Epithelial cell of prostate (primary cell): ENCODE results near the gene CRIM1.

Experiments
- DNase-seq: peaks from one replicate; pipeline ENCODE4 v3.0.0-alpha.2; 2011; ENCODE audit warnings: low read depth, low spot score
- H3K27ac ChIP-seq: fragments of 450-650 bp; 2 replicates; pipeline ENCODE4 v1.5.1; 2017; ENCODE audit warnings: mild to moderate bottlenecking

CRIM1 gene

DNA sequence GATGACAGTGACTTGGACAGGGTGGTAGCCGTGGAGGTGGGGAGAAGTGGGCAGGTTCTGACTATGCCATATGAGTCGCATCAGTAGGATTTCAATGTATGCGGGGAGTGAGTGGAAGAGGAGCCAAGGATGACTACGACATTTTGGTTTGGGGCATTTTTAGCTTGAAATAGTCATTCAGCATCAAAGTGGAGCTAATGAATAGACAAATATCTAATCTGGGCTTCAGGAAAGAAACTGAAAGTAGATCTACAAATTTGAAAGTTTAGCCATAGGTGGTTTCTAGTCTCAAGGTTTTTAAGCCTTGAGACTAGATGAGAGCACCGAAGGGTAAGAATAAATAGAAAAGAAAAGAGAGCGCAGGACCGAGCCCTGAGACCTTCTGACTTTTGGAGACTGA is 184.1 kb downstream of the CRIM1 start:
- DNase-seq = no peak
- H3K27ac ChIP-seq = no peak overlapping the region

DNA sequence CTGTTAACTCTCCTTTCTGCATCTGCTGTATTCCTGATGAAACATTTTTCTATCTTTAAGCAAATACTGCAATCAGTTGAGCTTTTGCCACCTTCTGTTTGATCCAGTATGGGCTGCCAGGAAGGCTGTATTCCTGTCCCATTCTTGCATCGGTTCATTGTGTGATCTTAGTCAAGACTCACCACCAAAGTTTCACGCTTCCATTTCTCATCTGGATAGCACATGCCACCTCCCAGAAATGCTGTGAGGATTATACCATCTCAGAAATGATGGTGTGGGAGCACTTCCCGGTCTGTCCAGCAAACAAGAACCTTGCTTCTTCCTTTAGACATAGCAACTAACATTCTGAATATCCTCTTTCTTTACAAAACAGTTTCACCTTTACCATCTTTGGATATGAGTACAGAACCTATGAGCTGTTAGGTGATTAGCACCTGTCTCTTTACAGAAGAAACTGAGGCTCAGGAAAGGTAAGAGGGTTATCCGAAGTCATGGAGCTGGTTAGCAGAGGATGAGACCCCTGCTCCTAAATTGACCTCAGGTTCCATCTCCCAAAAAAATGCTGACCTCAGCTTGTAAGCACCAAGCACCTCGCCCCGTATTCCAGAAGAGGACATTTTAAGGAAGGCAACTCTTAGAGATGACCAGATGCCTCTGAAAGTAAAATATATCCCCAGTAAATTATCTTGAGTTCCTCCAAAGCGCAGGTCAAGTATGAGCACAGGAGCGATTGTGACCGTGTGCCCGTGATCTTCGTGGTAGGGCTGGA is 185.6 kb downstream of the CRIM1 start:
- H3K27ac ChIP-seq = no peak overlapping the region
- DNase-seq = no peak

DNA sequence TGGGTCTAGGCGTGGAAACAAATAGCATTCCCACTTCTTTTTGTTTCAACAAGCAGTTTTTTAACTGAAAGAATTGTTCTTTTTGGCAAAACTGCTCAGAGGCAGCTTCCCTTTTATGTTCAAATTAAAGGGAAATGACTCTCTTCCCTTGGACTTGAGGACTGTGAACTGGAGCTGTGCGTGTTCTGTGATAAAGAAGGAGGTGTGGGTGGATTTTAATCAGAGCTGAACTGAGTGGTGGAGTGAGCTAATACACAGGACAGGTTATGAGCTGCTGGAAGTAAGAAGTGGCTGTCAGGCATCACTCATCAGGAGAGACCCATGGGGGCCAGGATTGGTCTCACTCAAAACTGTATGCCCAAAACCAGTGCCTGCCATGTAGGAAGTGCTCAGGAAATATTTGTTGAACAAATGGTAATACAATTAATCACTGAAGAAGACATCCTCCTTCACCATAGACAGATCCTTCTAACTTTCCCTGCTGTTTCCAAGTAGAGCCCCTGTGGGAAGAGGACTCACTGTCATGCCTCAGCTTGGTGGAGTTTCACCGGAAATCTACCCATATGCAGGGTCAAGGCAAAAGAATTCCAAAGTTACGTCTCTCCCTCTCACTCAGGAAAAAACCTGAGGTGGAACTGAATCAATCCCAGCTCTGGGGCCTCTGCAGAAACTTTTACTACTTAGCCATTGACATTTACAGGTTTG is 186.5 kb downstream of the CRIM1 start:
- no peak for DNase-seq
- no peak overlapping the region for H3K27ac ChIP-seq

GRCh38 chr2:36544638-36545338 is 189.2 kb downstream of the CRIM1 start:
- no peak overlapping the region for H3K27ac ChIP-seq
- DNase-seq = no peak

GRCh38 chr2:36545871-36546416 is 190.4 kb downstream of the CRIM1 start:
- no peak for DNase-seq
- no peak overlapping the region for H3K27ac ChIP-seq

DNA sequence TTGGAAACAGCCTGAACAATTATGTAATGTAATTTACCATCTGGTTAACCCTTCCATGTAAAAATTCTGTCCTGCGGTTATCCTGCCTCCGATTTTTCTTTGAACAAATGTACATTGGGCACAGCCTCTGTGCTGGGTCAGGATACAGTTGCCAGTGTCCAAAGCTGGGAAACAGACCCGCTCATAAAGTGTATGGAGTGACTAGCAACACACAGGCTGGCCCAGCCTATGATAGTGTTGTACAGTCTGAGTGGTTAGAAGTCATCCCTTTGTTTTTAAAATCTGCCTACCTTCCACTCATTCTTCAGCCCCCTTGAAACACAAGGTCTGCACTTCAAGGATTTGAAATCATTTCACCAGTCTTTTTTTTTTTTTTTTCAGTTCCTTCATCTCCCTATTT is 192.3 kb downstream of the CRIM1 start:
- no peak overlapping the region for H3K27ac ChIP-seq
- no peak for DNase-seq

GRCh38 chr2:36549165-36549574 is 193.6 kb downstream of the CRIM1 start:
- H3K27ac ChIP-seq = peak overlapping the region; percentile 0
- no peak for DNase-seq

GRCh38 chr2:36550006-36550405 is 194.4 kb downstream of the CRIM1 start:
- no peak overlapping the region for H3K27ac ChIP-seq

GRCh38 chr2:36553683-36554082 is 198.1 kb downstream of the CRIM1 start:
- no peak overlapping the region for H3K27ac ChIP-seq
- DNase-seq = no peak

More at GRCh38 chr2:36550006-36550405, 194.4 kb downstream of the CRIM1 start:
- DNase-seq = no peak

DNA sequence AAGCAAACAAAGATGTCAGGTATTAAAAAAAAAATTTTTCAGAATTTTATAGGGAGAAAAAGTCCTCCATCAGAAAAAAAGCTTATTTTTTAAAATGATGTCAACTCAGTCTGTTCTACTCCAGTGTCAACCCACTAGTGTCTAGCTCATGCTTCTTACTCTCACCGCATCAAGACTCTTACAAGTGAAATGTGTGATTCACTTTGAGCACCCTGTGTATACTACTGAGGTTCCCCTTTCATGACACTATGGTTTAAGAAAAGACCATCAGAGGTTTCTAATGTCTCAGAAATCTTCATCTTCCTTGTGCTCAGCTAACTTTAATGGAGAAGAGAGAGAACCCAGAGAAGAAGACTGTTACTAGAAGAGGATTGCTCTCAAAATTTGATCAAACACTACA is 199.0 kb downstream of the CRIM1 start:
- no peak for DNase-seq
- no peak overlapping the region for H3K27ac ChIP-seq

DNA sequence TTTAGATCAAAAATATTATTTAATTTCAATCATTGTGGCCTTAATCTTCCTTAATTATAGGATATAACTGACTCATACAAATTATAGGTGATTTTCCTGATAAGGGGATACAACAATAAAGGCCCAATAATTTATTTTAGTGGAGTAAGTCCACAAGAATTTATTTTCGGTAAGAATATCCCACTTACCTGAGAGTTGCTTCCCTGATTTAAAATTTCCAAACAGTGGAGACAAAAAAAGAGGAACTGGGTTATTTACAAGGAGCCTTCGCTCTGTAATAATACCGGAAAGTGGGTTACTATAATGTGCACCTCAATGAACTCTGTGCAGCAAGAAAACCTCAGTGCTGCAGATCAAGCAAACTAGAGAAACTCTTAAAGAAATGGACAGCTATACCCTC is 200.2 kb downstream of the CRIM1 start:
- no peak for DNase-seq
- H3K27ac ChIP-seq = no peak overlapping the region

DNA sequence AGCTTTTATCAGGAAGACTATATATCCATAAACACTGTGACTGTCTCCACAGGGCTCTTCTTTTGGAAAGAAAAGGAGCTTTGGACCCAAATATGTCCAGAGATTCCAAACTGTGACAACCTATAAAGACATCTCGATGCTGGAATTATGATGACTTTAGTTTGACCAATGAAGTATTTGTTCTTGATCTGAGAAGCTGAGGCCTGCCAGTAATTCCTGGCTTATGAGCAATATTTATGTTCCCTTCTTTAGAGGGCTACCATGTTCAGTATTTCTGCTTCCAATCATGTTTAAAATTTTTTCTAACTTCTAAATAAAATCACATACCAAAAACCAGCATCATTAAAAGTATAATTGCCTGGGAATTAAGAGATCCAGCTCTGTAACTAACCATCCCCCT is 201.3 kb downstream of the CRIM1 start:
- peak overlapping the region; percentile 14 for H3K27ac ChIP-seq
- DNase-seq = no peak

- DNase-seq = no peak
Observed at GRCh38 chr2:36559221-36559942, 203.8 kb downstream of the CRIM1 start.

GRCh38 chr2:36560726-36561125 is 205.1 kb downstream of the CRIM1 start:
- no peak for DNase-seq
- H3K27ac ChIP-seq = peak overlapping the region; percentile 93

More at GRCh38 chr2:36559221-36559942, 203.8 kb downstream of the CRIM1 start:
- no peak overlapping the region for H3K27ac ChIP-seq

DNA sequence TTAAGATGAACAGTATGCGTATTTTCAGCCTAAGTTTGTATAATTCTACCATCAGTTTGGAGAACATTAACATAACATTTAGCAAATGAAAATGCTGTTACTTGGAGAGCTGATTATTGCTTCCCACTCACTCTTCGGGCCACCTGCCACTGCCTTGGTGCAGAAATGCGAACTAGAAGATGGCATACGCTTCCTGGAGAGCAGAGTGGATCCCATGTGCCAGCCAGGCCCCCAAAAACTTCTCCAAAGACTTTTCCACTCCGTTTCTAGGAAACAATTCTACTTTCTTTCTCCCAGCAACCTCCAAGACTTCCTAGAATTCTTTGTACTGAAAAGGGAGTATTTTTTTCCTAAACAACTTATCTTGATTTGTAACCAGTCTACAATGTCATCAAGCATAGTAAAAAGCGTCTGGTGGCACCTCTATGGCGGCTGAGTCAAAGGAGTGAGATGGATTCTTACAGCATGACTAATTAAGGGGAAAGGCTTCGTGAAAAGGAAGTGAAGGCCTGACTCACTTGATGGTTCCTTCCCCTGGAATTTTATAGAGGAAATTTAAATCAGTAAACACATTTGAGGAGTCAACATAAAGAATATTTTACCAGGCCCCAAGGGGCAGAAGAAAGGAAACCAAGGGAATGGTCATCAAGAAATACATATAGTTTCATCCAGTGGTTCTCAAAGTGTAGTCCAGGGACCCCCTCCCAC is 205.8 kb downstream of the CRIM1 start:
- H3K27ac ChIP-seq = peak overlapping the region; percentile 93

GRCh38 chr2:36562240-36562639 is 206.7 kb downstream of the CRIM1 start:
- H3K27ac ChIP-seq = peak overlapping the region; percentile 93
- DNase-seq = no peak

More for the DNA sequence above, 205.8 kb downstream of the CRIM1 start:
- DNase-seq = peak; percentile 49

- peak overlapping the region; percentile 93 for H3K27ac ChIP-seq
- no peak for DNase-seq
Observed at GRCh38 chr2:36562973-36563532, 207.5 kb downstream of the CRIM1 start.

GRCh38 chr2:36564377-36564930 is 208.9 kb downstream of the CRIM1 start:
- H3K27ac ChIP-seq = no peak overlapping the region
- no peak for DNase-seq

- no peak overlapping the region for H3K27ac ChIP-seq
- DNase-seq = no peak
Observed at GRCh38 chr2:36565712-36566111, 210.1 kb downstream of the CRIM1 start.
